Body of pancreas (tissue), 4 donors: ENCODE data around the gene AK9.

Experiments used
- POLR2A ChIP-seq, 3 donors: fragments of 450-650 bp; IDR thresholded peaks; one replicate each; pipeline ENCODE4 v1.6.1; 2016; ENCODE audit warnings: antibody characterized with exemption in 3 of 3, mild to moderate bottlenecking in 2 of 3
- TF ChIP-seq, protein P1 (sequence below), 7 experiments: fragments of 450-650 bp in 4 of 7; fragments of 200-600 bp in 3 of 7; sonication (generic) in 3 of 7; IDR thresholded peaks; one replicate each; pipeline ENCODE4 v1.5.1; 2016 to 2019; ENCODE audit warnings: antibody characterized with exemption in 7 of 7

DNA sequence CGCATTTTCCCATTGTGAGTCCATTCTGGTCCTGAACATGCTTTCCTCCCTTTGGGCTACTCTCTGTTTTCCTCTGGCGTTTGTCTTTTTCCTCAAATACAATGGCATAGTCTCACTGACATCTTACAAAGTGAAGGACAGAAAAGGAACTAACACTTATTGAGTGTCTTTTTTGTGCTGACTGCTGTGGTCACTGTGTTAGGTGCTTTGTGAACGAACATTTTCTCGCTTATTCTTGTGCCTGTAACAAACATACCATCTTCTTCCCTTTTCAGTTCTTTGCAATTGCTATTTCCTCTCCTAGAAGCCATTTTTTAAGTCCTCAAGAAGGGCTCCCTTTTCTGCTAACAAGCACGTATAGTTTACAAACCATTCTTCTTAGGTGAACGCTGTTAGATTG is 15.5 kb upstream of the AK9 start:
- TF ChIP-seq, protein P1, sequence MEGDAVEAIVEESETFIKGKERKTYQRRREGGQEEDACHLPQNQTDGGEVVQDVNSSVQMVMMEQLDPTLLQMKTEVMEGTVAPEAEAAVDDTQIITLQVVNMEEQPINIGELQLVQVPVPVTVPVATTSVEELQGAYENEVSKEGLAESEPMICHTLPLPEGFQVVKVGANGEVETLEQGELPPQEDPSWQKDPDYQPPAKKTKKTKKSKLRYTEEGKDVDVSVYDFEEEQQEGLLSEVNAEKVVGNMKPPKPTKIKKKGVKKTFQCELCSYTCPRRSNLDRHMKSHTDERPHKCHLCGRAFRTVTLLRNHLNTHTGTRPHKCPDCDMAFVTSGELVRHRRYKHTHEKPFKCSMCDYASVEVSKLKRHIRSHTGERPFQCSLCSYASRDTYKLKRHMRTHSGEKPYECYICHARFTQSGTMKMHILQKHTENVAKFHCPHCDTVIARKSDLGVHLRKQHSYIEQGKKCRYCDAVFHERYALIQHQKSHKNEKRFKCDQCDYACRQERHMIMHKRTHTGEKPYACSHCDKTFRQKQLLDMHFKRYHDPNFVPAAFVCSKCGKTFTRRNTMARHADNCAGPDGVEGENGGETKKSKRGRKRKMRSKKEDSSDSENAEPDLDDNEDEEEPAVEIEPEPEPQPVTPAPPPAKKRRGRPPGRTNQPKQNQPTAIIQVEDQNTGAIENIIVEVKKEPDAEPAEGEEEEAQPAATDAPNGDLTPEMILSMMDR (IDR thresholded peaks at IDR 0.05) = no peak
- TF ChIP-seq POLR2A (IDR thresholded peaks at IDR 0.05) = no peak
